Heart right ventricle (tissue), 16 donors: Measurements from ENCODE around the gene CACNB2. TPM values are rescaled to one million over a fixed set of nuclear protein-coding genes. Genes with fewer than 3 reads are reported as not detected.
A peak's percentile ranks its signal among the peaks of the same experiment; 100 is the strongest.

Source experiments
- ATAC-seq, 8 donors: fragments of 200-7000 bp; cut with Tn5 transposase; one replicate each; pipeline ENCODE4 v1.9.1; 2020; ENCODE audit warnings: mild to moderate bottlenecking in 8 of 8, moderate library complexity in 8 of 8, moderate number of reproducible peaks in 1 of 8
- DNase-seq, 2 donors: peaks; one replicate each; pipeline ENCODE4 v3.0.0-alpha.2; 2020
- H3K27ac ChIP-seq, 10 donors: fragments of 200-600 bp; sonication (generic) in 2 of 10; one replicate each; pipeline versions ENCODE4 v1.5.0 to v1.8.0; 2020 to 2022; ENCODE audit warnings: mild to moderate bottlenecking in 3 of 10
- H3K27me3 ChIP-seq, 7 donors: fragments of 200-600 bp; one replicate each; pipeline ENCODE4 v1.8.0; 2021 to 2022; ENCODE audit warnings: mild to moderate bottlenecking in 2 of 7
- H3K36me3 ChIP-seq, 9 donors: fragments of 200-600 bp; sonication (generic) in 1 of 9; one replicate each; pipeline versions ENCODE4 v1.5.0 to v1.8.0; 2020 to 2022; ENCODE audit warnings: mild to moderate bottlenecking in 2 of 9
- H3K4me1 ChIP-seq, 9 donors: fragments of 200-600 bp; sonication (generic) in 1 of 9; one replicate each; pipeline versions ENCODE4 v1.5.0 to v1.8.0; 2020 to 2022; ENCODE audit warnings: mild to moderate bottlenecking in 4 of 9
- H3K4me3 ChIP-seq, 10 donors: fragments of 200-600 bp; sonication (generic) in 2 of 10; one replicate each; pipeline versions ENCODE4 v1.5.0 to v1.8.0; 2020 to 2022; ENCODE audit warnings: mild to moderate bottlenecking in 7 of 10, moderate library complexity in 2 of 10
- H3K9me3 ChIP-seq, 11 donors: fragments of 200-600 bp in 10 of 11; sonication (generic) in 2 of 11; one replicate each; pipeline versions ENCODE4 v1.5.0 to v1.8.0; 2013 to 2022; ENCODE audit warnings: mild to moderate bottlenecking in 2 of 11, control low read depth in 1 of 11, moderate library complexity in 1 of 11
- CTCF ChIP-seq, 9 donors: fragments of 200-600 bp; sonication (generic) in 2 of 9; IDR thresholded peaks; one replicate each; pipeline versions ENCODE4 v1.5.0 to v1.8.0; 2021 to 2022; ENCODE audit warnings: antibody characterized with exemption in 9 of 9, mild to moderate bottlenecking in 5 of 9, moderate library complexity in 1 of 9
- WGBS, 2 donors: extraction: QIAGEN DNeasy Blood & Tissue Kit; methylation state at CpG; one replicate each; pipeline ENCODE4 v1.1.7; 2013; ENCODE audit warnings: inconsistent platforms in 1 of 2; 5-methylcytosine and 5-hydroxymethylcytosine counted together
- intact Hi-C, 10 donors: fragments of 100-400 bp; cut with DNase I; formaldehyde crosslinking; loops; one replicate each; pipeline versions ENCODE4 v1.11.1 to v1.14.2; 2022
- polyA plus RNA-seq, 2 donors: library from polyadenylated mRNA; stranded (reverse); fragments of 200-250 nt; gene quantifications; one replicate each; pipeline ENCODE4 v1.2.3, GENCODE V29; 2013
- total RNA-seq, 10 donors: library from RNA; stranded (reverse); fragmentation: NEBNext Ultra II Directional in 3 of 10; extraction: Animal tissue kit (Norgen Biotek cat#: 25700) in 3 of 10; gene quantifications; one replicate each; pipeline versions ENCODE4 v1.2.1 to v1.2.4, GENCODE V29; 2021 to 2023
- donor health status: Arrhythmogenic right ventricular cardiomyopathy.
- donor health status: ischemic (EF 13 %, LVEDD 7.1; RV severe dilation, severe dysfunction).
- donor health status: healthy with polysubstance abuse.
- donor health status: DM: no; HTN: yes; CAD: no.
- donor health status: DM: no; HTN: no; CAD: no.
- donor health status: ischemic (EF 25% LVEDD 6.9; RV normal size, moderate dysfunction).
- donor health status: ischemic (EF 25% LVEDD 5.7; RV mildly dilated, moderate dysfunction).
- donor health status: healthy.
- donor health status: DM: yes; HTN: yes; CAD: no.
- donor health status: Ischemic cardiomyopathy.
- donor health status: ischemic (EF 35%, LVEDD 5.7; RV mildly dilated, moderate dysfunction).
- donor health status: nonischemic (EF 11% LVEDD 7.7; RV severe dilation, severe dysfunction).
- donor health status: DM: yes; HTN: yes; CAD: no.
- donor health status: PGD.
- donor health status: ischemic (EF 29% LVEDD 5.4; RV normal size, mild dysfunction).
- donor health status: nonischemic (EF 23%, LVEDD 6.1; RV moderate dilation, normal function).

Gene CACNB2
- total and polyA plus RNA-seq, 12 donors = 8.9 to 71.1 (median 36.7) TPM

DNA sequence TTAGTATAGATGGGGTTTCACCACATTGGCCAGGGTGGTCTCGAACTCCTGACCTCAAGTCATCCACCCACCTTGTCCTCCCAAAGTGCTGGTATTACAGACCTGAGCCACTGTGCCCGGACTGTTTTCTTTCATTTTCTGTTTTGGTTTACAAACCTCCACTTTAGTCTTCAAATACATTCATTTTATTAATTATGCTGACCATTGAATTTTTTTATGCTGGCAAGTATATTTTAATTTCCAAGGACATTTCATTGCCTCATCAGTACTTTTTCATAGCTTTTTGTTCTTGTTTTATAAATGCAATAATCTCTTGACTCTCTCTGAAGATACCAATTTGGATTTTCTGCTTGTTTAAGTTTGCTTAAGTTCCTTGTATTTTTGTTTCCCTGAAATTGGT, 170.5 kb downstream of the CACNB2 start:
- H3K4me1 ChIP-seq = peaks cover 0 to 34% (median 8%) of the 10 kb centered on the region in 9 donors
- no peak overlapping the region for H3K4me3 ChIP-seq
- no peaks in the 10 kb centered on the region for H3K36me3 ChIP-seq
- no peak for TF ChIP-seq CTCF (IDR thresholded peaks at IDR 0.05)
- ATAC-seq = no peak
- H3K27me3 ChIP-seq = no peaks in the 10 kb centered on the region
- intact Hi-C loops = loop anchor here in 3 of 10 donors (5.0 to 10.0 kb wide), 3 partner anchors 73 to 166 kb away; partner anchors contain the start of gene CACNB2 (in 1 of the 3)
- H3K9me3 ChIP-seq = peaks cover 0 to 8% (median 0%) of the 10 kb centered on the region in 11 donors
- peak overlapping the region in 2 of 10 donors; percentile 84 to 88 for H3K27ac ChIP-seq
- WGBS, 2 donors = 90 to 91% methylated on average over 2 of the region's 2 CpGs
- DNase-seq = no peak

- 18 to 20% methylated on average over 7 of the region's 7 CpGs for WGBS, 2 donors
- intact Hi-C loops = loop anchor here in 3 of 10 donors (5.0 to 10.0 kb wide), 3 partner anchors 75 to 168 kb away; partner anchors contain the start of gene CACNB2 (in 1 of the 3)
- DNase-seq = peak in 1 of 2 donors; percentile 29
- ATAC-seq = peak; percentile 68 to 84 (median 80)
- H3K4me3 ChIP-seq = peak overlapping the region in 1 of 10 donors; percentile 6
- H3K27me3 ChIP-seq = no peaks in the 10 kb centered on the region
- peak in 7 of 9 donors; percentile 40 to 65 (median 53) for TF ChIP-seq CTCF (IDR thresholded peaks at IDR 0.05)
- peaks cover 0 to 38% (median 8%) of the 10 kb centered on the region in 9 donors for H3K4me1 ChIP-seq
- peak overlapping the region; percentile 6 to 88 (median 84) for H3K27ac ChIP-seq
- H3K36me3 ChIP-seq = no peaks in the 10 kb centered on the region
- peaks cover 0 to 8% (median 0%) of the 10 kb centered on the region in 11 donors for H3K9me3 ChIP-seq
These were observed 172.3 kb downstream of the CACNB2 start for GRCh38 chr10:18312374-18313139.

DNA sequence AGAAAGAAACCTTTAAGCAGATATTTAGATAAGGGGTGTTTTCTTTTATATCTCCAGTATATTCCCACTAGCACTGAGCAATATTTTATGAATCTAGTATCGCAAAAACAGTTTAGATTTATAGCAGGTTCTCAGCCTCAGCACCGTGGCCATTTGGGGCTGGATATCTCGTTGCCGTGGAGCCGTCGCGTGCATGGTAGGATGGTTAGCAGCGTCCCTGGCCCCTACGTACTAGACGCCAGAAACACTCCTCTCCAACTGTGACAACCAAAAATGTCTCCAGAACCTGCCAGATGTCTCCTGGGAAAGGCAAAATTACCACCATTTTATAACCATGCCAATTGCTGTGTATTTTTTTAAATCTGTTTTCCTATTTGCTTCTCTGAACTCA, 172.9 kb downstream of the CACNB2 start:
- DNase-seq (no peak), ATAC-seq (peak in 7 of 8 donors; percentile 15 to 54 (median 41))
- H3K36me3 ChIP-seq = no peaks in the 10 kb centered on the region
- intact Hi-C loops = loop anchor here in 3 of 10 donors (5.0 to 10.0 kb wide), 3 partner anchors 76 to 168 kb away; partner anchors contain the start of gene CACNB2 (in 1 of the 3)
- TF ChIP-seq CTCF (IDR thresholded peaks at IDR 0.05) = no peak
- no peaks in the 10 kb centered on the region for H3K27me3 ChIP-seq
- H3K4me3 ChIP-seq = peak overlapping the region in 3 of 10 donors; percentile 6 to 18 (median 6)
- H3K27ac ChIP-seq = peak overlapping the region; percentile 38 to 88 (median 84)
- H3K9me3 ChIP-seq = peaks cover 0 to 8% (median 0%) of the 10 kb centered on the region in 11 donors
- 61 to 71% methylated on average over 10 of the region's 10 CpGs for WGBS, 2 donors
- peaks cover 0 to 36% (median 8%) of the 10 kb centered on the region in 9 donors for H3K4me1 ChIP-seq

DNA sequence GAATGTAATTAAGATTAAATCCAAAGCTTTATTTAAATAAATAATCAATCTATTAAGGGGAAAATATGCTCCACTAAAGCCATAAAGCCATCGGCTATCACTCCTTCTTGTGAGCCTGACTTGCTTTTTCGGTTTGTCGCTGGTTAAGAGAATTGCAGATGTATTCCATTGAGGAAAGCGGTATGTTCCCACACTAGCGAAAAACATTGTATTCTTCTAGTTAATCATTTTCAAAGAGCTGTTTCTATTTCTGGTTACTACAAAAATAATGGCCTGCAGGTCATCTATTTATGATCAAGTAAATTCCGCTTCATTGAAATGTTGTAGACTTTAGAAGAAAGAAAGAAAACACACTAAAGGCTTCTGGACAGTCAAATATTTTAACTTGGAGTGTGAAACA, 173.4 kb downstream of the CACNB2 start:
- peak overlapping the region in 3 of 10 donors; percentile 6 to 18 (median 6) for H3K4me3 ChIP-seq
- H3K27ac ChIP-seq = peak overlapping the region; percentile 38 to 88 (median 84)
- ATAC-seq (peak in 5 of 8 donors; percentile 49 to 71 (median 62)), DNase-seq (no peak)
- intact Hi-C loops = loop anchor here in 3 of 10 donors (5.0 to 10.0 kb wide), 3 partner anchors 76 to 169 kb away; partner anchors contain the start of gene CACNB2 (in 1 of the 3)
- no peaks in the 10 kb centered on the region for H3K27me3 ChIP-seq
- 57 to 69% methylated on average over 6 of the region's 6 CpGs for WGBS, 2 donors
- H3K9me3 ChIP-seq = peaks cover 0 to 8% (median 0%) of the 10 kb centered on the region in 11 donors
- H3K4me1 ChIP-seq = peaks cover 0 to 31% (median 8%) of the 10 kb centered on the region in 9 donors
- no peaks in the 10 kb centered on the region for H3K36me3 ChIP-seq
- no peak for TF ChIP-seq CTCF (IDR thresholded peaks at IDR 0.05)
